ENCODE data around the gene ELAVL2.

DNA sequence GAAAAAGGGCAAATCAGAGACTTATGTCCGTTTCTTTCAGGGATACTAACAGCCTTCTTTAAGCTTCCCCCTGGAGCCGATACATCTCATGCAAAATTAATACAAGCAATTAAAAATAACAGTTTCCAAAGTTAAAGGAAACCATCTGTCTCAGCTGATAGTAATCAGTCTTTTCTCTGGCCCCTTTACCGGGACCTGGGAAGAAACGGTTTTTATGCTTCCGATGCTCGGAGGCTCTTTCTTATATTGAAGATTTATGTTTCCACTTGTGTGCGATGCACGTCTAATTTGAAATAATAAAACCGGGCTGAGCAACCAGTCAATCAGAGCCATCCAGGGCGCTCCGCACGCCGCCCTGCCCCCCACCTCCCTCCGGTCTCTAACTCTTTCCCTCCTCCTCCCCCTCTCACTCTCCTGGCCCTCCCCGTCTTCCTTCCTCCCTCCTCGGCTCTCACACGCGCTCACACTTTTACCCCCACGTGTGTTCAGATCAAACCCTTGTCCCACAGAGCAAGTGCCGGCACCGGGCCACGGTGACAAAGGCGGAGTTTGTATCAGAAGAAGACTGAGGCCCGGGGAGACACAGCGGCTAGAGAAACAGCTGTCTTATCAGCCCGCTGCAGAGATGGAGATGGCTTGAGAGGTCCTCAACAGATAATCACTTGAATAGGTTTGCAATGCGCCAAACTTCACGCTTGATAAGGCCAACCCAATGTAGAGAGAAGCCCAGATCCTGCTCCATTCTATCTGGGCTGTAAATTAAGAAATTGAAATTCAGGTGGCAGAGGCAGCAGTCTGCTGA, 5.1 kb upstream of the ELAVL2 start:
- TF ChIP-seq, protein P1, sequence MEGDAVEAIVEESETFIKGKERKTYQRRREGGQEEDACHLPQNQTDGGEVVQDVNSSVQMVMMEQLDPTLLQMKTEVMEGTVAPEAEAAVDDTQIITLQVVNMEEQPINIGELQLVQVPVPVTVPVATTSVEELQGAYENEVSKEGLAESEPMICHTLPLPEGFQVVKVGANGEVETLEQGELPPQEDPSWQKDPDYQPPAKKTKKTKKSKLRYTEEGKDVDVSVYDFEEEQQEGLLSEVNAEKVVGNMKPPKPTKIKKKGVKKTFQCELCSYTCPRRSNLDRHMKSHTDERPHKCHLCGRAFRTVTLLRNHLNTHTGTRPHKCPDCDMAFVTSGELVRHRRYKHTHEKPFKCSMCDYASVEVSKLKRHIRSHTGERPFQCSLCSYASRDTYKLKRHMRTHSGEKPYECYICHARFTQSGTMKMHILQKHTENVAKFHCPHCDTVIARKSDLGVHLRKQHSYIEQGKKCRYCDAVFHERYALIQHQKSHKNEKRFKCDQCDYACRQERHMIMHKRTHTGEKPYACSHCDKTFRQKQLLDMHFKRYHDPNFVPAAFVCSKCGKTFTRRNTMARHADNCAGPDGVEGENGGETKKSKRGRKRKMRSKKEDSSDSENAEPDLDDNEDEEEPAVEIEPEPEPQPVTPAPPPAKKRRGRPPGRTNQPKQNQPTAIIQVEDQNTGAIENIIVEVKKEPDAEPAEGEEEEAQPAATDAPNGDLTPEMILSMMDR (IDR thresholded peaks at IDR 0.05): no peak
- TF ChIP-seq ZFX (IDR thresholded peaks at IDR 0.05; ENCODE audit: borderline replicate concordance): no peak

Measured in 22Rv1 (cell line).